Left ventricle myocardium inferior (tissue), 1 donor: Measurements from ENCODE around the gene HNF1B. TPM values are rescaled to one million over a fixed set of nuclear protein-coding genes. Genes with fewer than 3 reads are reported as not detected.

Source experiments
- DNase-seq: peaks from one replicate; pipeline ENCODE4 v3.0.0-alpha.2; 2020
- H3K27ac ChIP-seq: fragments of 200-600 bp; replicated peaks from 2 replicates; pipeline ENCODE4 v1.8.0; 2021
- H3K27me3 ChIP-seq: fragments of 200-600 bp; 2 replicates; pipeline ENCODE4 v1.8.0; 2021; ENCODE audit warnings: low read depth
- H3K36me3 ChIP-seq: fragments of 200-600 bp; 2 replicates; pipeline ENCODE4 v1.8.0; 2021
- H3K4me1 ChIP-seq: fragments of 200-600 bp; 2 replicates; pipeline ENCODE4 v1.8.0; 2021
- H3K4me3 ChIP-seq: fragments of 200-600 bp; 2 replicates; pipeline ENCODE4 v1.8.0; 2021; ENCODE audit warnings: mild to moderate bottlenecking, moderate library complexity
- H3K9me3 ChIP-seq: fragments of 200-600 bp; replicated peaks from 2 replicates; pipeline ENCODE4 v1.8.0; 2021
- CTCF ChIP-seq: fragments of 200-600 bp; IDR thresholded peaks from 2 replicates; pipeline ENCODE4 v1.8.0; 2021; ENCODE audit warnings: antibody characterized with exemption, mild to moderate bottlenecking, borderline replicate concordance
- intact Hi-C: fragments of 100-400 bp; cut with micrococcal nuclease; formaldehyde crosslinking; loops from one replicate; pipeline ENCODE4 v1.11.0; 2022
- total RNA-seq: library from RNA; stranded (reverse); fragmentation: NEBNext Ultra II Directional; extraction: Animal tissue kit (Norgen Biotek cat#: 25700); gene quantifications from one replicate; pipeline ENCODE4 v1.2.1, GENCODE V29; 2021
- donor health status: DM: no; HTN: yes; CAD: no; lungs with severe emphysema.

HNF1B gene
- total RNA-seq, 1 donor from 2014 or later = not detected

- intact Hi-C loops = no loop called here
- Histone ChIP-seq H3K27ac (no peak overlapping the region), H3K27me3 (peaks cover 26% of the 10 kb centered on the region), H3K9me3 (no peaks in the 10 kb centered on the region), H3K4me3 (no peak overlapping the region), H3K36me3 (no peaks in the 10 kb centered on the region), H3K4me1 (no peaks in the 10 kb centered on the region)
- no peak for DNase-seq
- no peak for TF ChIP-seq CTCF
Measured at GRCh38 chr17:37672548-37673078, 72.2 kb downstream of the HNF1B start.

- no peaks in the 10 kb centered on the region for H3K4me1 ChIP-seq
- no peaks in the 10 kb centered on the region for H3K36me3 ChIP-seq
- TF ChIP-seq CTCF = no peak
- H3K9me3 ChIP-seq = no peaks in the 10 kb centered on the region
- H3K27ac ChIP-seq = no peak overlapping the region
- intact Hi-C loops = no loop called here
- no peak overlapping the region for H3K4me3 ChIP-seq
- no peak for DNase-seq
- H3K27me3 ChIP-seq = peaks cover 22% of the 10 kb centered on the region
Measured at GRCh38 chr17:37671824-37672547, 72.9 kb downstream of the HNF1B start.

GRCh38 chr17:37671028-37671823 lies 73.6 kb downstream of the HNF1B start:
- Histone ChIP-seq H3K9me3 (no peaks in the 10 kb centered on the region), H3K36me3 (no peaks in the 10 kb centered on the region), H3K27me3 (peaks cover 20% of the 10 kb centered on the region), H3K27ac (no peak overlapping the region), H3K4me1 (no peaks in the 10 kb centered on the region), H3K4me3 (no peak overlapping the region)
- TF ChIP-seq CTCF = no peak
- no peak for DNase-seq
- intact Hi-C loops = no loop called here

- intact Hi-C loops = no loop called here
- H3K4me3 ChIP-seq = no peak overlapping the region
- TF ChIP-seq CTCF = no peak
- no peaks in the 10 kb centered on the region for H3K4me1 ChIP-seq
- DNase-seq = no peak
- no peaks in the 10 kb centered on the region for H3K36me3 ChIP-seq
- no peaks in the 10 kb centered on the region for H3K9me3 ChIP-seq
- no peak overlapping the region for H3K27ac ChIP-seq
- peaks cover 9% of the 10 kb centered on the region for H3K27me3 ChIP-seq
Measured at GRCh38 chr17:37667039-37667438, 77.8 kb downstream of the HNF1B start.

- TF ChIP-seq CTCF = no peak
- Histone ChIP-seq H3K27me3 (peaks cover 9% of the 10 kb centered on the region), H3K9me3 (no peaks in the 10 kb centered on the region), H3K4me3 (no peak overlapping the region), H3K4me1 (no peaks in the 10 kb centered on the region), H3K36me3 (no peaks in the 10 kb centered on the region), H3K27ac (no peak overlapping the region)
- DNase-seq = no peak
- intact Hi-C loops = no loop called here
Measured at GRCh38 chr17:37664214-37664613, 80.6 kb downstream of the HNF1B start.
